ENCODE measurements around the gene TPRG1. TPM values are rescaled to one million over a fixed set of nuclear protein-coding genes. Genes with fewer than 3 reads are reported as not detected.

Gene TPRG1
- total and polyA plus RNA-seq, 2 donors (not counting 1 experiment from before 2014, with no cell fraction given) = 0.47 to 0.99 TPM

DNA sequence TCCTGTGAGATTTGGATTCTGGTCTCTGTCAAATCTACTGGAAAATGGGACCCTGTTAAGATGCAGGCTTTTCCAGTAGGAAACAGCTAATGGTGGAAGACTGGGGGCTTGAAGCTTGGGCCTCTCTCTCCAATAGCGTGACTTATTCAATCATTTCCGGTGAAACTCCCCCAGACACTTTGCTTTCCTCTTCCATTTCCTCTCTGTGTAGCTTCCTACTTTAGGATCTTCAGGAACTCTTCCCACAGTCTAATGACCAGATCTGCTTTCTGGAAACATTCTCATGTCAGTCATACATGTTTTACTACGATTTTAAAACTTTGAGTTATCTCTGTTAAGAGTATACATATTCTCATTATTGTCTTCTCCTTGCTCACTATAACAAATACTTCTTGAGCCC, 28.0 kb upstream of the TPRG1 start:
- Histone ChIP-seq H3K9me3 (ENCODE audit: control insufficient read depth, insufficient read depth, low read depth, low read length) (no peaks in the 10 kb centered on the region), H3K79me2 (ENCODE audit: control insufficient read depth, insufficient read depth, low read length) (no peaks in the 10 kb centered on the region), H3K4me2 (ENCODE audit: extremely low read depth, insufficient read depth, low read length) (no peak overlapping the region), H3K27me3 (ENCODE audit: control insufficient read depth, insufficient read depth, low read length) (peaks cover 4% of the 10 kb centered on the region), H3K4me3 (replicated peaks in 1 of 4; ENCODE audit: control extremely low read depth in 1 of 4, insufficient read depth in 1 of 4, low read depth in 3 of 4, low read length in 4 of 4) (no peak overlapping the region), H2AFZ (ENCODE audit: low read length) (no peak overlapping the region), H3K27ac (ENCODE audit: insufficient read depth, low read length) (no peak overlapping the region), H3K9ac (ENCODE audit: insufficient read depth, low read length) (no peak overlapping the region), H3K4me1 (ENCODE audit: control insufficient read depth, extremely low read depth, insufficient read depth, low read length) (no peaks in the 10 kb centered on the region), H3K36me3 (ENCODE audit: control insufficient read depth, insufficient read depth, low read length) (no peaks in the 10 kb centered on the region), H4K20me1 (ENCODE audit: control insufficient read depth, extremely low read depth, insufficient read depth, low read length) (no peaks in the 10 kb centered on the region)
- no peak for DNase-seq (ENCODE audit: low read depth in 2 of 2)
- TF ChIP-seq EZH2 (IDR thresholded peaks at IDR 0.05; ENCODE audit: low read length, missing control alignments) = no peak
- TF ChIP-seq, protein P1, sequence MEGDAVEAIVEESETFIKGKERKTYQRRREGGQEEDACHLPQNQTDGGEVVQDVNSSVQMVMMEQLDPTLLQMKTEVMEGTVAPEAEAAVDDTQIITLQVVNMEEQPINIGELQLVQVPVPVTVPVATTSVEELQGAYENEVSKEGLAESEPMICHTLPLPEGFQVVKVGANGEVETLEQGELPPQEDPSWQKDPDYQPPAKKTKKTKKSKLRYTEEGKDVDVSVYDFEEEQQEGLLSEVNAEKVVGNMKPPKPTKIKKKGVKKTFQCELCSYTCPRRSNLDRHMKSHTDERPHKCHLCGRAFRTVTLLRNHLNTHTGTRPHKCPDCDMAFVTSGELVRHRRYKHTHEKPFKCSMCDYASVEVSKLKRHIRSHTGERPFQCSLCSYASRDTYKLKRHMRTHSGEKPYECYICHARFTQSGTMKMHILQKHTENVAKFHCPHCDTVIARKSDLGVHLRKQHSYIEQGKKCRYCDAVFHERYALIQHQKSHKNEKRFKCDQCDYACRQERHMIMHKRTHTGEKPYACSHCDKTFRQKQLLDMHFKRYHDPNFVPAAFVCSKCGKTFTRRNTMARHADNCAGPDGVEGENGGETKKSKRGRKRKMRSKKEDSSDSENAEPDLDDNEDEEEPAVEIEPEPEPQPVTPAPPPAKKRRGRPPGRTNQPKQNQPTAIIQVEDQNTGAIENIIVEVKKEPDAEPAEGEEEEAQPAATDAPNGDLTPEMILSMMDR (conservative IDR thresholded peaks at IDR 0.05 in 1 of 2, IDR thresholded peaks at IDR 0.05 in 1 of 2; ENCODE audit: low read depth in 1 of 2, low read length in 2 of 2) = no peak

DNA sequence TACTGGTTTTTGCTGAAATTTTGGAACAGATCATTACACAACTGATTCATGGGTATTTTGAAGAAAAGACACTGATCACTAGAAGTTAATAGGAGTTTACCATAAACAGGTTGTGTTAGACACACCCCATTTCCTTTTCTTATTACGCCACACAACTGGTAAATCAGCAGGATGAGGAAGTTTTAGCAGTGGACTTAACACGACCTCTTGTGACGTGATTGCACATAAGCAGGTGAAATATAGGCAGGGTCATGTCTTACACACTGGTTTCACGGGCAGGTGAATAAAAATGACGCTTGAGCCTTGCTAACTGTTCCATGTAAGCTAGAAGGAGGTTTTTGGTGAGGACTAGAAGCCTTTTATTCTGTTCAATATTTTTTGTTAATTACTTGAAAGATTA, 27.1 kb upstream of the TPRG1 start:
- Histone ChIP-seq H3K4me1 (ENCODE audit: control insufficient read depth, extremely low read depth, insufficient read depth, low read length) (no peaks in the 10 kb centered on the region), H3K9me3 (ENCODE audit: control insufficient read depth, insufficient read depth, low read depth, low read length) (no peaks in the 10 kb centered on the region), H4K20me1 (ENCODE audit: control insufficient read depth, extremely low read depth, insufficient read depth, low read length) (no peaks in the 10 kb centered on the region), H3K4me2 (ENCODE audit: extremely low read depth, insufficient read depth, low read length) (no peak overlapping the region), H3K9ac (ENCODE audit: insufficient read depth, low read length) (no peak overlapping the region), H3K27ac (ENCODE audit: insufficient read depth, low read length) (no peak overlapping the region), H3K27me3 (ENCODE audit: control insufficient read depth, insufficient read depth, low read length) (no peaks in the 10 kb centered on the region), H3K36me3 (ENCODE audit: control insufficient read depth, insufficient read depth, low read length) (no peaks in the 10 kb centered on the region), H3K4me3 (replicated peaks in 1 of 4; ENCODE audit: control extremely low read depth in 1 of 4, insufficient read depth in 1 of 4, low read depth in 3 of 4, low read length in 4 of 4) (no peak overlapping the region), H2AFZ (ENCODE audit: low read length) (no peak overlapping the region), H3K79me2 (ENCODE audit: control insufficient read depth, insufficient read depth, low read length) (no peaks in the 10 kb centered on the region)
- TF ChIP-seq, protein P1 (conservative IDR thresholded peaks at IDR 0.05 in 1 of 2, IDR thresholded peaks at IDR 0.05 in 1 of 2; ENCODE audit: low read depth in 1 of 2, low read length in 2 of 2) = no peak
- TF ChIP-seq EZH2 (IDR thresholded peaks at IDR 0.05; ENCODE audit: low read length, missing control alignments) = no peak
- DNase-seq (ENCODE audit: low read depth in 2 of 2) = peak in 1 of 2 donors; percentile 55

DNA sequence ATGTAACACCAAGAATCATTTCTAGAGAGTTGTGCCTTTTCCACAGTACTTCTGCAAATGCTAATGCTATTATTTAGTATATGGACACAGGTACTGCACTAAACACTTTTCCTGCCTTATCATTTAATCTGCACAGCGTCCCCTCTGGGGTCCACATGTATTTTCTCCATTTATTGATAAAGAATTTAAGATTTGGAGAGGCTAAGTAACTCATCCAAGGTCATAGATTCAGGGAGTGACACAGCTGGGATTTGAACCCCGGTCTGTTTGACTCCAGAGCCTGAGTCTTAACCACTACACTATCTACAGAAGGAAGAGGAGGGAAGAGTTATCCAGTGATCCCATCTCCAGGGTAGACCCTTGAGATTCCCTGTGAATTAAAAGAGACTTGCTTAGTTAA, 24.9 kb upstream of the TPRG1 start:
- Histone ChIP-seq H3K36me3 (ENCODE audit: control insufficient read depth, insufficient read depth, low read length) (no peaks in the 10 kb centered on the region), H3K9ac (ENCODE audit: insufficient read depth, low read length) (no peak overlapping the region), H3K79me2 (ENCODE audit: control insufficient read depth, insufficient read depth, low read length) (no peaks in the 10 kb centered on the region), H3K4me2 (ENCODE audit: extremely low read depth, insufficient read depth, low read length) (no peak overlapping the region), H2AFZ (ENCODE audit: low read length) (no peak overlapping the region), H3K4me1 (ENCODE audit: control insufficient read depth, extremely low read depth, insufficient read depth, low read length) (no peaks in the 10 kb centered on the region), H3K4me3 (replicated peaks in 1 of 4; ENCODE audit: control extremely low read depth in 1 of 4, insufficient read depth in 1 of 4, low read depth in 3 of 4, low read length in 4 of 4) (no peak overlapping the region), H4K20me1 (ENCODE audit: control insufficient read depth, extremely low read depth, insufficient read depth, low read length) (no peaks in the 10 kb centered on the region), H3K27me3 (ENCODE audit: control insufficient read depth, insufficient read depth, low read length) (no peaks in the 10 kb centered on the region), H3K9me3 (ENCODE audit: control insufficient read depth, insufficient read depth, low read depth, low read length) (no peaks in the 10 kb centered on the region), H3K27ac (ENCODE audit: insufficient read depth, low read length) (no peak overlapping the region)
- no peak for TF ChIP-seq EZH2 (IDR thresholded peaks at IDR 0.05; ENCODE audit: low read length, missing control alignments)
- TF ChIP-seq, protein P1 (conservative IDR thresholded peaks at IDR 0.05 in 1 of 2, IDR thresholded peaks at IDR 0.05 in 1 of 2; ENCODE audit: low read depth in 1 of 2, low read length in 2 of 2) = no peak
- peak in 1 of 2 donors; percentile 15 for DNase-seq (ENCODE audit: low read depth in 2 of 2)

Data from fibroblast of lung (primary cell).